Stimulated activated CD8-positive, alpha-beta memory T cell treated with anti-CD3 and anti-CD28 coated beads, Interleukin-15, amount 100 ng/mL, for 48 hours (primary cell): Measurements from ENCODE around the gene SSBP2.
"Not testable (repeated sequence)": the region's sequence is repeated elsewhere in the genome, so short reads cannot be mapped to it uniquely, and the experiment has no call there.

Experiments used
- DNase-seq, 2 donors: peaks; one replicate each; pipeline ENCODE4 v3.0.0-alpha.2; 2020; ENCODE audit warnings: low read depth in 2 of 2

SSBP2 gene

DNA sequence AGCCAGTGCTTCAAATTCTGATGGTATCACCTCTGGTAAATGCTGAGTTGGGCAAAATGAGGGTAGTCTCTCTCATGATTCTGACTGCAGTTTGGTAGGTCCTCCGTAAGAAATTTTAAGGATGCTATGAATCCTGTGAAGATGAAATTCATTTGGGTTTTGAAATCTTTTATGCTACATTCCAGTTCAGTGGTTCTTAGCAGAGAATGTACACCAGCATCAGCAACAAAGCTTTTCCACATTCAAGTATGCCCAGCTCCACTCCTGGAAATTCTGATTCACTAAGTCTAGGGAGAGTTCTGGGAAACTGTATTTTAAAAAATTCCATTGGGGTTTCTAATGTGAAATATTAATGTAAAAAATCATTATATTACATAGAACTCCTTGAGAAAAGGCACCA, 323.3 kb downstream of the SSBP2 start:
- DNase-seq = no peak

DNA sequence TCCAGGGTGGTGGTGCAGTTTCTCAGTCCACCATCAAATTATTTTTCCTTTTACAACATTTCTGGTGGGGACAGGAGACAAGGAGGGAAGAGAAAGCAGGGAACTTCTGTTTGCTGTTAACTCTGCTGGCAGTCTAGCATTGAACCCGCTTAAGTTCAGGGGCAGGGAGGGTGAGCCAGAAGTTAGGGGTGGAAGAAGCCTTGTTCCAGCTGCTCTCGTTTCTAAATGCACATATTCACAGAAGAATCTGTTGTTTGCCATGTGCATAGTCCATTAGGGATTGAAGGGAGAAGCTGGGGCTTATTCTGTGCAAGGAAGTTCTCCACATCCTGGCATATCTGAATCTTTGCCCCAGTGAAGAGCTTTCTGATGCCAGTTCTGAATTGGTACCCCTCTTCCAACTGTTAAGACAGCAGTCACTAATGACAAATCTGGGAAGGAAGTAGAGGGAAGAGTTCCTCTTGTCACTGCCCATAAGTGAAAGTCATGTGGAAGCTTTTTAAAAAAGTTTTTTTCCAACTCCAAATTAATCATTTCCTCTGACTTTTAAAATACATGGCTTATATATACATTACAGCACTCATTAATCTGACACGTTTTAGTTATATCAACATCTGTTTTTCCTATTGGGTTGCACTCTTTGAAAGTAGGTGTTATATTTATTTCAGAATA, 324.4 kb downstream of the SSBP2 start:
- no peak for DNase-seq

DNA sequence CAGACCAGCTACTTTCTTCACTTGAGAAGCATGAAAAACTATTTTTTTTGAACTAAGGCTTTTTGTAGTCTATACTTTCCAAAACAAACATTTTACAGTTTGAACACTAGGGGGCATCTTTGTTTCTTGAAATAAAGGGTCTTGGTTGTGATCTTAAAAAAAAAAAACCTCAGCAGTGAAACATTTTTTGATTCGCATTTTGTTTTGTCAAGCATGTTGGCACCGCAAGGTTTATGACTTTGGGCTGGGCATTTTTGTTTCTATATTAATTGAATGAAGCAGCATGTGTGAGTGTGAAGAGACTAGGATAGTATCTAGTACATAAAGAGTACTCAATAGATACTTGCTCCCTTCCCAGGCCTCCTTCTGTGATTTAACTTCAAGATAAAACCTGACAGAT, 325.3 kb downstream of the SSBP2 start:
- DNase-seq = no peak

DNA sequence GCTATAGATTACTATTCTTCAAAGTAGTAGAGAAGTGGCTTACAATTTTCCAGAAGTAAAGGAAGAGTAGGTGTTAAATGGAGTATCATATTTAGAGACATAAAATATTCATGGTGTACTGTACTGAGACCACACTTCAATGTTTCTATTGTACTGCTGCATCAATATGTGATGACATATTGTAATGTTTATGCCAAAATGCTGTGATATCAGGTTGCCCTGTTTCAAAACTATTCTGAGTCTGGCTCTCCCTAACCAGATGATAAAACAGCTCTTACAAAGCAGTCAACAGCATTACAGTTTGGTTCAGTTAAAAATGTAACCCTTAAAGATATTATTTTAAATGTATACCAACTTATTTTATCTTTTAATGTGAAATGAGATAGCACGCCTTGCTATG, 326.2 kb downstream of the SSBP2 start:
- DNase-seq = no peak

DNA sequence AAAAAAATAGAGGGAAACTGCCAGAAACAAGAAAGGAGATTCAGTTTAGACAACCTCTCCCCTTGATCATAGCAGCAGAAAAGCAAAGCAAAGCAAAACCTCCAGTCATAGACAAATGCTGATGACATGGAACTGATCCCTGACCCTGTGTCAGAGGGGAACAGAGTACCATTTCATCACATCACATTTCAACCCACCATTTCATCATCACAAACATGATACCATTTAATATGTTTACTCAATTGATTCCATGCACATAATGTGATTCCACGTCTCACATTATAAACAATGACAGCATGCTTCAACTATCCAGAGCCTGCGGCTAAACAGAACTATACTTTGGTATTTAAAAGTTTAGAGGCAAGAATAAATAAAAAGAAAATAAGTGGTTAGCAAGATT, 328.2 kb downstream of the SSBP2 start:
- no peak for DNase-seq

DNA sequence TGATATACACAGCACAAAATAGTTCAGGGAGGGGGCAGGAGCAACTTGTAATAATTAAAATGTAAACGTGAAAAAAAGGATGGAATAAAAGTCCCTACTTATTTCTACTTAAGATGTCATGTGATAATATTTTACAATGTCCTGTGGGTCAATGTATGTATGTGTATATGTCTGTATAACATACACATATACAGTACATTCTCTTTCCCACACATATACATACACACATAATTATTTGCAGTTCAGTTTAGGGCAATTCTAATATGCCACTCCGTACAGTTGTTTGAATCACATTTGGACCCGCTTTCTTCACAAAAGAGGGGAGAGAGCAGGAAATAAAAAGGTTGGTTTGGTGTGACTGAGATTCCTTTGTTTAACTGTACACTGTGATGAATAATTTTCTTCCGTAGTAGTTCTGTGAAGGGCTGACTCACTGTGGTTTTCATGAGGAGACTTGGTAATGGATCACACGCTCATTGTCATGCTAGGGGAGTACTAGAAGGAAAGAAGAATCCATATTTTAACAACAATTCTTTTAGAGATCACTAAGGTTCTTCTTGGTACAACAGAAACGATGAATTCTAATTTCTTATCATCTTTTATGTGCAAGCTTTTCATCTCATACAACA, 330.7 kb downstream of the SSBP2 start:
- peak in 1 of 2 donors; percentile 6 for DNase-seq

DNA sequence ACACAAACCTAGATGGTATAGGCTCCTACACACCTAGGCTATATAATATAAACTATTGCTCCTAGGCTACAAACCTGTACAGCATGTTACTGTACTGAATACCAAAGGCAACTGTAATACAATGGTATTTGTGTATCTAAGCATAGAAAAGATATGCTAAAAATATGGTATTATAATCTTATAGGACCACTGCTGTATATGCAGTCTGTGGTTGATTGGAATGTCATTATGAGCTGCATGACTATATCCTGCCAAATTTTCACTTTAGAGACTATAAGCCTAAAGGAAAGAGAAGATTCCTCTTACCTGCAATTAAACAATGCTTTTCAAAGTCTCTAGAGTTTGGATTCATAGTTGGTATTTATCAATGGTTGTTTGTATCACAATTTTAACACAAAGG, 332.3 kb downstream of the SSBP2 start:
- DNase-seq = no peak

DNA sequence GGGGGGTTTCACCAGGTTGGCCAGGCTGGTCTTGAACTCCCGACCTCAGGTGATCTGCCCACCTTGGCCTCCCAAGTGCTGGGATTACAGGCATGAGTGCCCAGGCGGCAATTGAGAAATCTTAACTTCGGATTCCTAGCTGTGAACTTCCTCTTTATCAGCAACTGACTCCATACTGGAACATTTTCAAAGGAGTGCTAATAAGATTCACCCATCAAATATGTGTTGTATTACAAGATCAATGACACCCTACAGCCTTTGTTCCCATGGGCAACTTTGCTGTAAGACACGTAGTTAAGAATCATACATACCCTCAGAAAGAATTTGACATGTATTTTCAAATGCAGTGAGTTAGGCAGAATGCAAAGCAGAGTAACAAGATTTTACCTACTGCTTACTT, 333.8 kb downstream of the SSBP2 start:
- no peak for DNase-seq

DNA sequence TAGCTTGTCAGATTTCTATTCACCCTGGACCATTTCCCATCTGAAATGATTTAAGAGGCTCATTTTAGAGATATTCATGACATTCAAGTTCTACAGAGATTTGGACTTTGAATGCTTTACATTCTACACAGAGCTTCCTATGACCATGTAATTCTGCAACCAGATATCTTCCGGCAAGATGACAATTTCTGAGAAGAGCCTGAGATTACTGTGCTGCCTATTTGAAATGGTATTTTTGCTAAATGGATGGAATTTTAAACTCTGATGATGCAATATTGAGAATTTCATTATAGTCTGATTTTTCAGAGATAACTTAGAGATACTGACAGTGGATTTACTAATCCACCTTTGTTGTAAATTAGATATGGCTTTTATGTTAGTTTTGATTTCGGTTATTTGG, 341.0 kb downstream of the SSBP2 start:
- DNase-seq = no peak

DNA sequence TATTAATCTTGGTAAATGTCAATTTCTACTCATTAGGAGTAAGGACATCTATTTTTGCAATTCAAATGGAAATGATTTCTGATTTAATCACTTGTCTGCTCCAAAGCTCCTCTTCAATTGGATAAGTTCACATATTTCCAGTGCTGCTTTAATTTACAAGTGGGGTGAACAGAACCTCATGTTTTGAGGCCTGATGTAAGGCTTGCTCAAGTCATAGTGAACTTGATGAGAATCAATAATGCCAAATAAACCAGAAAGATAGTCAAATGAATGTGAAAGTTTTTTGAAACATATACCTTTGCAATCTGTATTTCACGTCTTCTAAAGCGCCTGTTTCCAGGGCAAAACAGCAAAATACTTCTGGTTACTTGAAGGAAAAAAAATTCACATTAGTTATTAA, 341.5 kb downstream of the SSBP2 start:
- no peak for DNase-seq

DNA sequence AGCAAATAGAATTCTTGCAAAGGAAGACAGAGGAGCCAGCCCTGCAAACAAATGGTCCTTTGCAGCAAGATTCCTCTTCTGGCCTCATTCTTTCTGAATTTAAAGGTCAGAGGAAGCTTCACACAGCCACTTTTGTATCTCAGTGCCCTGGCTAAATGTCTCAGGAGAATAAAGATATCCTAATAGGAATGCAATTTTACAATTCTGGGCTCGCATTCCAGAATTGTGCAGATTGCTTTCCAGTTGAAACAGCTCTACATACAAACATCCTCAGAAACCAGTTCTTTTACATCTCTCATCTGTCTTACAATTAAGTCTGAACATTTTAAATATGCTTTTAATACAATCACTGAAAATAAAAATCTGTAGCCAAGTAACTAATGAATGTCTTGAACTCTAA, 342.4 kb downstream of the SSBP2 start:
- no peak for DNase-seq

DNA sequence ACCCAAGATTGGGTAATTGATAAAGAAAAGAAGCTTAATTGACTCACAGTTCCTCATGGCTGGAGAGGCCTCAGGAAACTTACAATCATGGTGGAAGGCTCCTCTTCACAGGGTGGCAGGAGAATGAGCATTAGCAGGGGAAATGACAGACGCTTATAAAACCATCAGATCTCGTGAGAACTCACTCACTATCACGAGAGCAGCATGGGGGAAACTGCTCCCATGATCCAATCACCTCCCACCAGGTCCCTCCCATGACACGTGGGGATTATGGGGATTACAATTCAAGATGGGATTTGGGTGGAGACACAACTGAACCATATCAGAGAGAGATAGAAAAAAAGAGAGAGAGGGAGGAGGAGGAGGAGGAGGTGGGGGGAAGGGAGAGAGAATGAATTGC, 343.1 kb downstream of the SSBP2 start:
- not testable (repeated sequence) for DNase-seq

DNA sequence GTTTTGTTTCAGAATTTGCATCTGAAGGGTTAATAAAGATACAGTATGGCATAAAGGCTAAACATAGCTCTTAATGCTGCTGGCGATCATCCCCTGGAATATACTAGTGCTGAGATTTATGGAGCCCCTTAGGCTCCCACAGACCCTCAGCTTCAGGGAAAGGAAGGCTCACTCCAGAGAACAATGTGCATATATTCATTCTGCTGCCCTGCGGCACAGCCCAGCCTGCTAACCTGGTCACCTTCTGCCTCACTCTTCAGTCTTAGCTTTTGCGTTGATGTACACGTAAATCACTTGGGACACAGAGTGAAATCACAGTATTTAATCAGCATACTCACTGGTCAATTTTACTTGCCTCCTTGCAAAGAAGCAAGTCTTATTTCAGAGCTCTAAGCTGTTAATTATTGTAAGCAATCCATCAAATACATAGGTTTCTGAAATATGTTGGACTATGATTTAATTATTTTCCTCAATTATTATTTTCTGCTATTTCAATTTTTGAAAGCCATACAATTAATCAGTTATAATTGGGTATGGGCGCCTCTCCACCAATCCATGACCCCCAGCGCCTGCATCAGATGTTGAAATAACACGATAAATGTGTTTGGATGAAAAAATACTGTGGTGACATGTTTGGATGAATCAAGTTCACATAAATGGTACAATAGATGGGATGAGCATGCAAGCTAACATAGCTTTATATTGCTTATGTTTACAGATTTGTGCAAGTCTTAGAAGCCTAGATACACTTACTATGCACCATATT, 345.6 kb downstream of the SSBP2 start:
- DNase-seq = no peak

DNA sequence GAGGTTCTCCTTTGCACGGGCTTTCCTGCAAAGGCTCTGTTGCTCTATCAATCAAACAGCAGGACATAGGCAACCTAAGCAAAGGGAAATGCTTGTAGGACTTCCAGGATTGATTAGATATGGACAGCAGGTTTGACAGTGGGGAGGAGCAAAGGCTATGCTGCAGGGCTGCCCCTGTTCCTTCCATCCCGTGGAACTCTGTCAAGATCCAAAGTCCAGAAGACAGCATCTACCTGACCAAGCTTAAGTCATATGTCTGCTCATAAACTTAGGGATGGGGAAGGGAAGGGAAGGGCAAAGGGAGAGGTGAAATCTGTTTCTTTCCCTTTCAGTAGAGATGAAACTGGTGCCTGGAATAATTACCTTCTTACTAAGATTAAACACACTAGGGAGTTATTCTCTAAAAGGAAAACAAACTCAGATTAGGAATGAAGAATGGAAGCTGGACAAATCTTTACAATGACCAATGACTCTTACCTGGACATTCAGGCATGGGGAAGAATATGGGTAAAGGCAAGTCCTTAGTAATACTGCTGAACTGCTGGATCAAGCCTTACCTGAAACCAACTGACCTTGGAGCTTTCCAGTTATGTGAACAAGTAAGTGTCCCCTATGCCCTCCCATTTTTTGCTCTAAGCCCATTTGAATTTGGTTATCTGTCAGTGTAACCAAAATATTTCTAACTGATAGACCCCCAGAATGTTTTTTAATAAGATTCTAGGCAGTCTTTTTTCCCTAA, 348.5 kb downstream of the SSBP2 start:
- DNase-seq = no peak

DNA sequence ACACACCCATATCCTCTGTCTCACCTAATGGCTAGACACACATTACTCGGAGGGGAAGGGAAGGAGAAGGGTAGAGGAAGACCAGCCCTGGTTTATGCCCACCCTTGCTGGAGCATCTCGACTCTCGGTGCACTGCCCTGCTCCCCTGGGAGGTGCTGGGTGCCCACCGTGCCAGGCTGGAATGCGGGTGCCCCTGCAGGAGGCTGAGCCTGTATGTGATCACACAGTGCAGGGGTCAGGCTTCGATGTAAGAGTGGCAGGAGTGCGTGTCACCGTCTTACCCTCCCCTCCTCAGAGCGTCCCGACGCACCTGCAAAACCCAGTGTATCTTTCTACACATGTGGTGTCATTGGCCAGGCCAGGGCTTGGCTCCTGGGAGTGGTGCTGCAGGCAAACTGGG, 349.6 kb downstream of the SSBP2 start:
- no peak for DNase-seq

DNA sequence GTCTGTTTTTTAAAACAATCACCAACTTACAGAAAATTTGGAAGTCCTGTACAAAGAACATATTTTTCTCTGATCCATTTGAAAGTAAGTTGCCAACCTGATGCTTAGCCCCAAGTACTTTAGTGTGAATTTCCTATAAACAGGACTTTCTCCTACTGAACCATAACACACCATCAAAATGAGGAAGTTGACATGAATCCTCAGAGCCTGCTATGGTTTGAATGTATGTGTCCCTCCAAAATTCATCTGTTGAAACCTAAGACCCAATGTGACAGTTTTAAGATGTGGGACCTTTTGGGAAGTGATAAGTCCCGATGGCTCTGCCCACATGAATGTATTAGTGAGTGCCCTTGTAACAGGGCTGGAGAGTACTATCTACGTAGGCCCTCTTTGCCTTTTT, 350.5 kb downstream of the SSBP2 start:
- DNase-seq = no peak

DNA sequence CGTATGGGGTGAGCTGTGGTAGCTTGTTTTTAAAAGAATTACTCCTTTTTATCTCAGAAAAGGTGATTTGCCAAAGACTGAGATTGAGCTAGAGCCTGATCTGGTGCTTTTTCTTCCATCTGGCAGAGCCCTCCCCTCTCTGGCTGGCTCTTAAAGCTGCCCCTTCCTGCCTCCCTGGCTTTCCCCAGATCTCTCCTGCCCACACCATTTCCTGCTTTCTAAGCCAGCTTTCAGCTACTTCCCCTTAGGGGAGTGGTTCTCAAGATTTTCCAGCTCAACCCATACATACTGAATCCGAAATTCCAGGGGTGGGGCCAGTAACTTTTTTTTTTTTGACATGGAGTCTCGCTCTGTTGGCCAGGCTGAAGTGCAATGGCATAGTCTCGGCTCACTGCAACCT, 352.2 kb downstream of the SSBP2 start:
- DNase-seq = no peak

DNA sequence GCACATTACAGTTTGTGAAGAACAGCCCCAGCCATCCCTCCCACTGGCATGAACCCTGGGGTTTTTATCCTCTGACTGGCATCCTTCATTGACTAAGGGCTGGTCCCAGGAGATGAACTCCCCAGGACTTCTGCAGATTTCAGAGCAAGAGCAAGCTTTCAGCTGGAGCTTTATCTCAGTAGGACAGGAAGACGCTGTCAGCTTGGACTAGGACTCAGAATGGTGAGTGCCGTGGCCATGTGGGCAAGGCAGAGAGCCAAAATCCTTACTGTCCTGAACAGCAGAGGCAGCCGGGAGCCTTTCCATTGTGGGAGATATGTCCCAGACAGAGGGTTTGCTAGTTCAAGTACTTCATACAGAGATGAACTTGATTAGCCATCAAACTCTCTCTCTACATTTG, 353.7 kb downstream of the SSBP2 start:
- DNase-seq = no peak

DNA sequence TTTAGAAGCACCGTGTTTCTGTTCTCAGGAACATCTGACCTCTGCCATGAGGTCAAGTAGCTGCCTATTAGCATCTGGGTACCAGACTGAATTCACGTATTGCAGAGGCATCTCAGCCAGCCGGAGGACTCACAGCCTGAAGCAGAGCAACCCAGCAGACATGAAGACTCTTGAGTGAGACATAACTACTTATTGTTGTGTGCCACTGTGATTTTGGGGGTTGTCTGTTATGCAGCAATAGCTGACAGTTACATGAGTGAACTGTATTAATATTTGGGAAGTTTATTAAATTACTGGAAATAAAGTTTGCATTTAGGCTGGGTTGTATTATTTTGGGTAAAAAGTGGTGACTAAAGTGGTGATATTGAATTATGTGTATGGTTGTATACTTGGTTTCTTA, 355.6 kb downstream of the SSBP2 start:
- no peak for DNase-seq

DNA sequence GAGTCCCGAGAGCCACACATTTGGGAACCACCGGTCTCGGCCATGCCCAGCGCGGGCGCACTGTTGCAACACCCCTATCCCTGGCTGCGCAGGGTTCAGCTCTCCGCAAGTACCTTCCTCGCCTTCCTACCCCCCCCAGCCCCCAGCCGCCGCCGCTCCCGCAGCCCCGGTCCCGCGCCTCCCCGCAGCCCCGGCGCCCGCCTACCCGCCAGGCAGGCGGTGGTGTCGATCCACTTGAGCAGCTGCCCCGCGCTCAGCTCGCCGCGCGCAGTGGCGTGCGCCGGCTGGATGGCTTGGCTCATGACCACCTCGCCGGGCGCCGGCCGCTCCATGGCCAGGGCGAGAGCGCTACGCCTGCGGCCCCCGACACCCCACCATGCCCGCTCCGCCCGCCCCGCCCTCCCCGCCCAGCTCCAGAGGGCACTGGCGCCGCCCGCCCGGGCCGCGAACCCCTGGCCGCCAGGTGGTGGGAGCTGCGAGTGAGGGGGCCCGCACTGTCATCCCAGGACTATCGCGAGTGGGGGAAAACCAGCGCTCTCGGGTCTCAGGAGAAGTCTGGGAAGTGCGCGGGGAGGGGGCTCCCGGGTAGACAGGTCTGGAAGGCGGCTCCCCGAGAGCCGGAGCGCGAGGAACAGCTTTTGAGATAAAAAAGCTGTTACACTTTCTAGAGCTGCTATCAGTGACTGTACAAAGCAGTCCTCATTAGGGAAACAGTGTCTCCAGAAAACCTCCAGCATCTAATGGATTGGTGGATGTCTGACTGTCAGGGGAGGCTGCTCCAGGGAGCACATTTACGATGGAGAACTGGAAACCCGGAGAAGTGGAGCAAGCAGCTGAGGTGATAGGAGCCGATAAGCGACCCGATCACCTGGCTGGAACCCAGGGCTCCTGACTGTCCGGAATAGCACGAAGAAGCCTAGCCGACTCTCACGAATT, 356.8 kb downstream of the SSBP2 start, which contains the start of gene ACOT12:
Gene ACOT12 (minus strand): TSS at position 352 of the 936 bp plus-strand sequence. CDS start 20 bp downstream, at position 332.
- DNase-seq = peak in 1 of 2 donors; percentile 0

DNA sequence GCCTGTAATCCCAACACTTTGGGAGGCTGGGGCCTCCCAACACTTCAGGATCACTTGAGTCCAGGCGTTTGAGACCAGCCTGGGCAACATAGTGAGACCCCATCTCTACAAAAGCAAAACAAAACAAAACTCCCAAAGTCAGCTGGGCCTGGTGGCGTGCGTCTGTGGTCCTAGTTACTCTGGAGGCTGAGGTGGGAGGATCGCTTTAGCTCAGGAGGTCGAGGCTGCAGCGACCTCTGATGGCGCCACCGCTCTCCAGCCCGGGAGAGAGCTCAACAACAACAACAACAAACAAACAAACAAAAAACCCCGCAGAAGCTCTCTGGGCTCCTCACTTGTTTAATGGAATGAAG, 357.5 kb downstream of the SSBP2 start:
- no peak for DNase-seq
